GM18505 (cell line): ENCODE measurements around the gene KAT6B.

Experiments
- ATAC-seq: cut with Tn5 transposase; IDR thresholded peaks from one replicate; pipeline ENCODE4 v1.9.1; 2021; ENCODE audit not compliant: unreplicated experiment
- POLR2A ChIP-seq: IDR thresholded peaks from 4 replicates; pipeline ENCODE4 v1.6.1; 2011; ENCODE audit warnings: borderline replicate concordance; ENCODE audit not compliant: insufficient read depth, insufficient read length; ENCODE audit errors: extremely low read depth

KAT6B gene

DNA sequence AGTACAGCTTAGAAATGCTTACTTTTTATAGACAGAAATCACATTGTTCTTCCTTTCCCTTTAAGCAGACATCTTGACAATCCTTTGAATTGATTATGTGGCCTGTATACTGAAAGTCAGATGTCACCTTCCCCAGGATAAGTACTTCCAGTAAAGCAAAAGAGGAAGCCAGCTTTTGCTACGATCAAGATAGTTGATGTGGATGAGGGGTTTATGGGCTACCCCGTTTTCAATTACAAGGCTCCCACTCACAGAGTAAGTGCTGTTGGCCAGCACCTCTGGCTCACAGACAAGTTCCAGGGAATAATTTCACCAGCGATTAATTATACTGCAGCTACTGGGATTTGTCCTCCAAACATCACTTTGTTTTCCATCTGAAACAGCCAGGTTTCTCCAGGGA, 189.9 kb downstream of the KAT6B start:
- no peak for TF ChIP-seq POLR2A
- ATAC-seq = no peak

DNA sequence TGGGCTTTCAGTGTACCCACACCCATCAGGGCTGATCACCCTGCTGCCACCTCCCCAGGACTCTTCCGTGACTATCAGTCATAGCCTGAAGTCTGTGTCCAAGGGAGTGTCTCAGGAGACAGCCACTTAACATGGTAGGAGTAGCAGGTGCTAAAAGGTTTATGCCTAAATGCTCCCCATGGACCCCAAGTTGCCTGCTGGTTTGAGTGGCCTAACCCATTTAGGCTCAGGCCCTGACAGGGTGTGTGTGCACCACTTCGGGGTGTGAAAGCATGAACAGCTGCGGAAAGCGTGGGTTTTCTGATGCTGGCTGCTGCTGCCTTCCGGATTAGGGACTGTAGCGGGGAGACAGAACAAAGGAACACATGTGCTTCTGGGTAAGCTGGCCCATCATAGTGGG, 191.9 kb downstream of the KAT6B start:
- no peak for ATAC-seq
- TF ChIP-seq POLR2A = no peak

DNA sequence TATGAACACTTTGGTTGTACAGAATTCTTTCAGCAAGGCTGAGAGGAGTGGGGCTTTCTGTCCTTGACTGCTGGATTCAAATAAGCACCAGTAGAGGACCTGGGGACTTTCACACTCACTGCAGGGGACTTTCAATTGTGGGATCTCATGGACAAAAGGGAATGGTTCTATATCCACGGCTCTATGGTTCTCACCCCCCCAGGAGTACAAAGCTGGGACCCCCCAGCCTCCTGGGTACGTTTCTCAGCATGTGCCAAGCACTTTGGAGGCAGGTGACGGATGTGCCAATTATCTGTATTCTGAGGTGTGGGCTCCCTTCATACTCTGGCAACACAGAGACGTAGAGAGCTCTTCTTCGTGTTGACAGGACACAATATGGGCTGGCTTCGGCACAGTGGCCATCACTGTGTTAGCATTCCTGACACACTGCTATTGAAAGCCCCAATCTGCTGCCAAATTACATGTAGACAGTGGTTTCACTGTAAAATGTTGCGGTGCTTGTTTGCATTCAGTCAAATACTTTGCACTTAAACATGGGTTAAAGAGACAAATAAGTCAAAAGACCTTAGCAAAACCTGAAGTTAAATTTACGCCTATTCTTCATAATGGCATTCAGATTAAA, 192.4 kb downstream of the KAT6B start:
- no peak for ATAC-seq
- TF ChIP-seq POLR2A = no peak

DNA sequence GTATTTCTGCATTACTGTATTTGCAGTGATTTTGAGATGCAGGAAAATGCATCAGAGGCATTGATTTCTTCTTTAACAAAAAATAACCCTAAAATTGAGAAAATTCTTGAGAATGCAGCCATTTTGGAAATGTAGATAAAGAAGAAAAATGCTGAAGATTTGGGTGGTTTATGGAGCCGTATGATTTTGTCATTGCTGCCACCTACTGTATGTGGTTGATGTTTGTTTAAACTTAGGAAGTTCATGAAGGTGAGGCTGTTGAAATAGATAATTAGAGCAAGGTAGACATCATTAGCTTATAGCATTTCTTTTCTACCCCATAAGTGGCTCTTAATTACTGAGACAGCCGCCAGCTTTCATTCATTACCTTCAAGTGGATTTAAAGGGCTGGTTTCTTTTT, 193.0 kb downstream of the KAT6B start:
- TF ChIP-seq POLR2A = no peak
- no peak for ATAC-seq

DNA sequence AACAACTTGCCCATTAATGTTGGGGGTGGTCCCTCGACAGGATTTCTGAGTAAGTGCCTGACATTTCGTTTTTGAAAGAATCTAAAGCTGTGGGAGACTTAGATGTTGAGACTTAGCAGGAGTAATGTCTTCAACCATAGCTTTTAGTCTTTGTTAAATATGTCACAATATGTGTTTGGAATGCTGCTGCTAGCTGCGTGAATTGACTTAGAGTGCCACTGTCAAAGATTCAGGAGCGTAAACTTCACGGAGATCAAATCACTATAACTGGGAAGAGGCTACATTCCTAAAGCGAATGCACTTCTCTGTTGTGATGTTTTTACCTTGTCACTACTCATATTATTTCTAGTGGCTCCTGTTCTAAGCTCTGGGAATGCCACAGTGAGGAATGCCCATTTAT, 193.8 kb downstream of the KAT6B start:
- TF ChIP-seq POLR2A = no peak
- ATAC-seq = no peak

DNA sequence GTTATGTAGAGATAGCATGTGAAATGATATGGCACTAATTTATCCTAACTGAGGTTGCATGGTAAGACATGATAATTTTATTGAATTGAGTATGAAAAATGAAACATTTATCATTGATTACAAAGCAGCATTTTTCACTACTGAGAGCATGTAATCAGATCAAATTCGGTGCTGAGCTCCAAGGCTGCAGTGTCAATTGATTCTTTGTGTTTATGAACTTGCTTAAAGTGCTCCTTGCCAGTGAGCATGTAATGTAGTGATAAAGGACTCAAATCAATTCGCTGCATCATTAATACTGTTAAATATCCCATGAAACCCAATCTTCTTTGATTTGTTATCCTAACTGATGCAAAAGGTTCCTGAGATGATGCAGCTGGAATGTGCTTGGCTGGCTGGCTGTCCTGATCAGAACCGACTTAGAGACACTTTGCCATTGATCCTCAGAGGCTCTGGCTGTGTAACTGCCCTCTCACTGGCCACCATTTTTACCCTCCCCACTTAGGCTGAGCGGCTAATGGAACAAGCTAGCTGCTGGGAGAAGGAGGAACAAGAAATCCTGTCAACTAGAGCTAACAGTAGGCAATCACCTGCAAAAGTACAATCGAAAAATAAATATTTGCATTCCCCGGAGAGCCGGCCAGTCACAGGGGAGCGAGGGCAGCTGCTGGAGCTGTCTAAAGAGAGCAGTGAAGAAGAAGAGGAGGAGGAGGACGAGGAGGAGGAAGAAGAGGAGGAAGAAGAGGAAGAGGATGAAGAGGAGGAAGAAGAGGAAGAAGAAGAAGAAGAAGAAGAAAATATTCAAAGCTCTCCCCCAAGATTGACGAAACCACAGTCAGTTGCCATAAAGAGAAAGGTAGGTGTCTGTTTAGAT, 195.2 kb downstream of the KAT6B start:
- no peak for ATAC-seq
- TF ChIP-seq POLR2A = no peak

DNA sequence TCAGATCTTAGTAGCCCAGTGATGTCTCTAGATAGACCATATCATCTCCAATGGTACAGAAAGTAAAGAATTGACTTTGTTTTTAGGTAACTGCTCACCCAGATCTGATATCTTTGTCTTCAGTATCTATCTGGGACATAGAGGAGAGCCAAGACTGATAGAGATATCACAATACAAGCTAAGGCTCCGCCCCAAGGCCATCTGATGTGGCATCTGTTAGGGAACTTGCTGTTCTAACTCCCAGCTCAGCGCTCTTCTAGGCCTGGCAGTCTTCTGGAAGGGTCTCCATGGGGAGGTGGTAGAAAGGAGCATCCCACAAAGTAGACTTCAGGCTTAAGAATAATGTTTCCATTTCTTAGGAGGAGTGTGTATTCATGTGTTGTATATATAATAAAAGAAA, 196.7 kb downstream of the KAT6B start:
- TF ChIP-seq POLR2A = no peak
- ATAC-seq = no peak

DNA sequence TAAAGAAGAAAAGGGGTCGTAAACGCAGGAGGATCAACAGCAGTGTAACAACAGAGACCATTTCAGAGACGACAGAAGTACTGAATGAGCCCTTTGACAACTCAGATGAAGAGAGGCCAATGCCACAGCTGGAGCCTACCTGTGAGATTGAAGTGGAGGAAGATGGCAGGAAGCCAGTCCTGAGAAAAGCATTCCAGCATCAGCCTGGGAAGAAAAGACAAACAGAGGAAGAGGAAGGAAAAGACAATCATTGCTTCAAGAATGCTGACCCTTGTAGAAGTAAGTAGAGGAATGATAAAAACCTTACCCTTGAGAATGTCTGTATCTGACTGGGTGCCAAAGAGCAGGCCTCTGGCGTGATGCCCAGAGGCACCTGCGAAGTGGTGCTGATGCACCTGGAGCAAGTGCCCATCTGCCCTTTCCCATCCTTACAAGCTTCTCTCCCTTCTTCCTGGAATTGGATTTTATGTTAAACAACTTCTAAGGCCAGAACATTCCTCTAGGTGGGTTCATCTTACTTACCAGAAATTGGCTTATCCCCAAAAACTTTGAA, 198.6 kb downstream of the KAT6B start:
- ATAC-seq = no peak
- TF ChIP-seq POLR2A = no peak

DNA sequence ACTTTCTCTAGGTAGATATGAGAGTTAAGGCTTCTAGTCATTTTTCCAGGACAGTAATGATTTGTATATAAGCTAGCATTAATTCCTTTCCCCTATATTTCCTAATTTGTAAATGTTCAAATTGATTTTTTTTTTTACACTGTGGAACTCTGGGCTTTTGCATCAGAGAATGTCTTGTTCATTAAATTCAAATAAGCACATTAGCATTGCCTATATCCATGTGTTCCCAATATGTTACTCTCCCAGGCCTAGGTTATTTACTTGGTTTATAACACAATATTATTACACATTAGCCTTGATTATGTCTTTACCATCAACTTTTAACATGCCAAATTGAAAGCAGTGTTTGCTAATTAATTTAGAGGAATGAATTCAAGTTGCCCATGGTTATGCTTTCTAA, 201.6 kb downstream of the KAT6B start:
- no peak for TF ChIP-seq POLR2A
- ATAC-seq = no peak

DNA sequence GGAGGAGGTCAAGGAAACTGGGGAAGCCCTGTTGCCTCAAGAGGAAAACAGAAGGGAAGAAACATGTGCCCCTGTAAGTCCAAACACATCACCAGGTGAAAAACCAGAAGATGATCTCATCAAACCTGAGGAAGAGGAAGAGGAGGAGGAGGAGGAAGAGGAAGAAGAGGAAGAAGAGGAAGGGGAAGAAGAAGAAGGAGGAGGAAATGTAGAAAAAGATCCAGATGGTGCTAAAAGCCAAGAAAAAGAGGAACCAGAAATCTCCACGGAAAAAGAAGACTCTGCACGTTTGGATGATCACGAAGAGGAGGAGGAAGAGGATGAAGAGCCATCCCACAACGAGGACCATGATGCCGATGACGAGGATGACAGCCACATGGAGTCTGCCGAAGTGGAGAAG, 202.3 kb downstream of the KAT6B start:
- no peak for ATAC-seq
- no peak for TF ChIP-seq POLR2A

DNA sequence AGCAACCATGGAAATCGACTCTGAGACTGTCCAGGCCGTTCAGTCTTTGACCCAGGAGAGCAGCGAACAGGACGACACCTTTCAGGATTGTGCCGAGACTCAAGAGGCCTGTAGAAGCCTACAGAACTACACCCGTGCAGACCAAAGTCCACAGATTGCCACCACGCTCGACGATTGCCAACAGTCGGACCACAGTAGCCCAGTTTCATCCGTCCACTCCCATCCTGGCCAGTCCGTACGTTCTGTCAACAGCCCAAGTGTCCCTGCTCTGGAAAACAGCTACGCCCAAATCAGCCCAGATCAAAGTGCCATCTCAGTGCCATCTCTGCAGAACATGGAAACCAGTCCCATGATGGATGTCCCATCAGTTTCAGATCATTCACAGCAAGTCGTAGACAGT, 203.0 kb downstream of the KAT6B start:
- TF ChIP-seq POLR2A = no peak

DNA sequence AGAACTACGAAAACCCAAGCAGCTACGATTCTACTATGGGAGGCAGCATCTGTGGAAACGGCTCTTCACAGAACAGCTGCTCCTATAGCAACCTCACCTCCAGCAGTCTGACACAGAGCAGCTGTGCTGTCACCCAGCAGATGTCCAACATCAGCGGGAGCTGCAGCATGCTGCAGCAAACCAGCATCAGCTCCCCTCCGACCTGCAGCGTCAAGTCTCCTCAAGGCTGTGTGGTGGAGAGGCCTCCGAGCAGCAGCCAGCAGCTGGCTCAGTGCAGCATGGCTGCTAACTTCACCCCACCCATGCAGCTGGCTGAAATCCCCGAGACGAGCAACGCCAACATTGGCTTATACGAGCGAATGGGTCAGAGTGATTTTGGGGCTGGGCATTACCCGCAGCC, 203.5 kb downstream of the KAT6B start:
- TF ChIP-seq POLR2A = no peak

More for the DNA sequence above, 203.0 kb downstream of the KAT6B start:
- ATAC-seq = no peak

DNA sequence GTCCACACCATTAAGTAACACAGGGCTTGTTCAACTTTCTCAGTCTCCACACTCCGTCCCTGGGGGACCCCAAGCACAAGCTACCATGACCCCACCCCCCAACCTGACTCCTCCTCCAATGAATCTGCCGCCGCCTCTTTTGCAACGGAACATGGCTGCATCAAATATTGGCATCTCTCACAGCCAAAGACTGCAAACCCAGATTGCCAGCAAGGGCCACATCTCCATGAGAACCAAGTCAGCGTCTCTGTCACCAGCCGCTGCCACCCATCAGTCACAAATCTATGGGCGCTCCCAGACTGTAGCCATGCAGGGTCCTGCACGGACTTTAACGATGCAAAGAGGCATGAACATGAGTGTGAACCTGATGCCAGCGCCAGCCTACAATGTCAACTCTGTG, 204.0 kb downstream of the KAT6B start:
- no peak for TF ChIP-seq POLR2A
- no peak for ATAC-seq

More for the DNA sequence above, 203.5 kb downstream of the KAT6B start:
- no peak for ATAC-seq

DNA sequence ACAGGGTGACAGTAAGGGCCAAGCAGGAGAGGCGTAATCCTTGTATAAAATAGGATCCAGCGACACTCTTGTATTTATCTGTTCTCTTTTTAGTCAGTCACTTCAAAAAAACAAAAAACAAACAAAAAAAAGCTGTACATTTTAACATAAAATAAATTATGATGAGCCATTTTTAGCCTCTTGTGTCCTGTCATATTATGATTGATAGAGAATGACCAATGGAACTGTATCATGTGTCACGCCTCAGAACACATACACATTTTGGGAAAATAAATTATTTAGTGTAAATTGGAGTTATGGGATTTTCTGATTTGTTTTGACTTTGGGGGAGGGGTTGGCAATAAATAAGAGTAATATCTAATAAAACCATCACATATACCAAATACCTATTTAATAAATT, 205.7 kb downstream of the KAT6B start:
- TF ChIP-seq POLR2A = no peak
- ATAC-seq = no peak

DNA sequence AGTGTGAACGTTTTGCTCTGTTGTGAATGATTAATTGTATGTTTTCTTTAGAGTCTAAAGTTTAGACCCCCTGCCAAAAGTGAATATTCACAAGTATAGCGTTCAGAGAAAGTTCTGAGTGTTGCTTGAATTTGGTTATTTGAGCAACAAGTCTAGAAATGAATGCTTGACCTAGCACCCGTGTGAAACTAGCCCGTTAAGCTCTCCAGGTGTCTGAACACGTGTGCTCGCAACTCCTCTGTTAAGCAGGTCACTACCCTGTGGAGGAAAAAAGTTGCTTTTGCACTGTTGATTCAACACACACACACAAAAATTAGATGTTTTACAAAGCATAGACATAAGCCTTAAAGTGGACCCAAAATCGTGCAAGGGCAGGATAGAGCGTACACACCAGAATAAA, 206.4 kb downstream of the KAT6B start:
- no peak for ATAC-seq
- TF ChIP-seq POLR2A = no peak
